Measurements from ENCODE around the gene COG2. TPM values are rescaled to one million over a fixed set of nuclear protein-coding genes. Genes with fewer than 3 reads are reported as not detected.

The COG2 gene
- total RNA-seq, 1 experiment from 2014 or later: 46.9 TPM

DNA sequence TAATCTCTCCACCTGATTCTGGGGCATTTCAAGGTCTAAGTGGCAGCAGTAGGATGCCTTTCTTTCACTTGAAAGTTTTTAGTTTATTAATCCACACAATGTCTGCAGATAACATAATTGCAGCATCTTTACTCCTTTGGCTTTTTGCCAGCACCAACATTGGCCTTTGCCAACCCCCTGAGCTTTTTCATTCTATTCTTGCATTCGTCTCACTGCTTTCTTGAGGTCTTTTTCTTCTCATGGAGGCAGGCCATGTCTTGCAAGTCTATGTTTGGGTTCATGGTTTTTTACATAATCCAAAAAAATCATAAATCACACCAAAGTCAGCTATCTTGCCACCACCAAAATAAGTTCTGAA is 30.4 kb upstream of the COG2 start:
- DNase-seq: no peak
- BruUV-seq (replicated peaks): no TSS peak
- H3K9me3 ChIP-seq: no peaks in the 10 kb centered on the region
- Mint-ChIP-seq H3K9me3 (ENCODE audit: unreplicated experiment) (no peaks in the 10 kb centered on the region), H3K27me3 (ENCODE audit: insufficient read depth, unreplicated experiment) (peaks cover 6% of the 10 kb centered on the region), H3K27ac (ENCODE audit: unreplicated experiment) (no peak overlapping the region), H3K36me3 (ENCODE audit: insufficient read depth, unreplicated experiment) (no peaks in the 10 kb centered on the region), H3K4me1 (ENCODE audit: low read depth, unreplicated experiment) (no peaks in the 10 kb centered on the region), H3K4me3 (ENCODE audit: unreplicated experiment) (no peak overlapping the region)
- TF ChIP-seq, protein P1, sequence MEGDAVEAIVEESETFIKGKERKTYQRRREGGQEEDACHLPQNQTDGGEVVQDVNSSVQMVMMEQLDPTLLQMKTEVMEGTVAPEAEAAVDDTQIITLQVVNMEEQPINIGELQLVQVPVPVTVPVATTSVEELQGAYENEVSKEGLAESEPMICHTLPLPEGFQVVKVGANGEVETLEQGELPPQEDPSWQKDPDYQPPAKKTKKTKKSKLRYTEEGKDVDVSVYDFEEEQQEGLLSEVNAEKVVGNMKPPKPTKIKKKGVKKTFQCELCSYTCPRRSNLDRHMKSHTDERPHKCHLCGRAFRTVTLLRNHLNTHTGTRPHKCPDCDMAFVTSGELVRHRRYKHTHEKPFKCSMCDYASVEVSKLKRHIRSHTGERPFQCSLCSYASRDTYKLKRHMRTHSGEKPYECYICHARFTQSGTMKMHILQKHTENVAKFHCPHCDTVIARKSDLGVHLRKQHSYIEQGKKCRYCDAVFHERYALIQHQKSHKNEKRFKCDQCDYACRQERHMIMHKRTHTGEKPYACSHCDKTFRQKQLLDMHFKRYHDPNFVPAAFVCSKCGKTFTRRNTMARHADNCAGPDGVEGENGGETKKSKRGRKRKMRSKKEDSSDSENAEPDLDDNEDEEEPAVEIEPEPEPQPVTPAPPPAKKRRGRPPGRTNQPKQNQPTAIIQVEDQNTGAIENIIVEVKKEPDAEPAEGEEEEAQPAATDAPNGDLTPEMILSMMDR (IDR thresholded peaks at IDR 0.05; ENCODE audit: insufficient read depth in 1 of 2, low read depth in 1 of 2, low read length in 1 of 2, severe bottlenecking in 1 of 2, unreplicated experiment in 1 of 2): no peak
- no peaks in the 10 kb centered on the region for H3K36me3 ChIP-seq (ENCODE audit: control insufficient read depth, insufficient read depth, low read length)
- POLR2A ChIA-PET: no interaction called here
- H3K4me1 ChIP-seq: no peaks in the 10 kb centered on the region
- H3K27me3 ChIP-seq (replicated peaks; ENCODE audit: control insufficient read depth, insufficient read depth, low read length): no peaks in the 10 kb centered on the region
- CTCF ChIA-PET: interaction anchor here (1.1 kb wide), 1 partner anchor 30 kb away, joined by 3 read pairs; no protein-coding TSS in a partner anchor
- intact Hi-C loops (cut with micrococcal nuclease; ENCODE audit: unreplicated experiment): no loop called here
- H3K4me3 ChIP-seq (ENCODE audit: low read depth, low read length): no peak overlapping the region

DNA sequence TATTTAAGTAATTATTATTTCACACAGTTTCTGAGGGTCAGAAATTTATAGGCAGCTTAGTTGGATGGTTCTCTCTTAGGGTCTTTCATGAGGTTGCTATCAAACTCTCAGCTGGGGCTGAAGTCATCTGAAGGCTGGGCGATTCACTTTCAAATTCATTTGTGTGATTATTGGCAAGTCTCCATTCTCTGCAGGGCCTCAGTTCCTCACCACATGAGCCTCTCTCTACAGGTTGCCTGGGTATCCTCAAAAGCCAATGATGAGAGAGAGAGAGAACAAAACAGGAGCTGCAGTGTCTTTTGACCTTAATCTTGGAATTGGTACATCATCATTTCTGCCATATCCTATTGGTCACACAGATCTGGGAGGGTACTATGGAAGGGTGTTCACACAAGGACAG is 29.6 kb upstream of the COG2 start:
- Mint-ChIP-seq H3K4me1 (ENCODE audit: low read depth, unreplicated experiment) (no peaks in the 10 kb centered on the region), H3K27ac (ENCODE audit: unreplicated experiment) (no peak overlapping the region), H3K4me3 (ENCODE audit: unreplicated experiment) (no peak overlapping the region), H3K27me3 (ENCODE audit: insufficient read depth, unreplicated experiment) (peaks cover 6% of the 10 kb centered on the region), H3K36me3 (ENCODE audit: insufficient read depth, unreplicated experiment) (no peaks in the 10 kb centered on the region), H3K9me3 (ENCODE audit: unreplicated experiment) (no peaks in the 10 kb centered on the region)
- H3K27me3 ChIP-seq (replicated peaks; ENCODE audit: control insufficient read depth, insufficient read depth, low read length): no peaks in the 10 kb centered on the region
- H3K4me3 ChIP-seq (ENCODE audit: low read depth, low read length): no peak overlapping the region
- CTCF ChIA-PET: no interaction called here
- BruUV-seq (replicated peaks): no TSS peak
- TF ChIP-seq, protein P1 (IDR thresholded peaks at IDR 0.05; ENCODE audit: insufficient read depth in 1 of 2, low read depth in 1 of 2, low read length in 1 of 2, severe bottlenecking in 1 of 2, unreplicated experiment in 1 of 2): no peak
- H3K4me1 ChIP-seq: no peaks in the 10 kb centered on the region
- DNase-seq: no peak
- intact Hi-C loops (cut with micrococcal nuclease; ENCODE audit: unreplicated experiment): no loop called here
- no peaks in the 10 kb centered on the region for H3K36me3 ChIP-seq (ENCODE audit: control insufficient read depth, insufficient read depth, low read length)
- POLR2A ChIA-PET: no interaction called here
- H3K9me3 ChIP-seq: no peaks in the 10 kb centered on the region

DNA sequence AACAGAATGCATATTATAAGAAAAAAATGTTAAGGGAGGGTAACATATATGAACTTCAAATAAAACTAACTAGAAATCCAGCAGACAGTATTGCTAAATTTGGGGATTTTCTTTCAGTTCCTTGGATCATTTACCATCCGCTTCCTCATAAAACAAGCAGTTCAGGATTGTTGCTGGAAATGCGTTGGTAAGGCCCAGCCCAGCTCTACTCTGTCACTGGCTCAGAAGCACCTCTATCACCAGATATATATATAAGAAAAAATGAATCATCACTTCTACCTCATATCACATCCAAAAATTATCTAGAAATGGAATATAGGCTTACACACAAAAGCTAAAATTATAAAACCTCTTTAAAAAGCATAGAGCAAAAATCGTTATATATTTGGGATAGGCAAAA is 28.2 kb upstream of the COG2 start:
- ChIA-PET POLR2A (no interaction called here), CTCF (no interaction called here)

More for the DNA sequence above, 28.2 kb upstream of the COG2 start:
- Histone ChIP-seq H3K4me1 (no peaks in the 10 kb centered on the region), H3K36me3 (ENCODE audit: control insufficient read depth, insufficient read depth, low read length) (no peaks in the 10 kb centered on the region), H3K9me3 (no peaks in the 10 kb centered on the region), H3K4me3 (ENCODE audit: low read depth, low read length) (no peak overlapping the region), H3K27me3 (replicated peaks; ENCODE audit: control insufficient read depth, insufficient read depth, low read length) (no peaks in the 10 kb centered on the region)
- no peak overlapping the region for H3K4me3 Mint-ChIP-seq (ENCODE audit: unreplicated experiment)
- no peak overlapping the region for H3K27ac Mint-ChIP-seq (ENCODE audit: unreplicated experiment)
- intact Hi-C loops (cut with micrococcal nuclease; ENCODE audit: unreplicated experiment): no loop called here
- no peak for DNase-seq
- BruUV-seq (replicated peaks): no TSS peak
- no peaks in the 10 kb centered on the region for H3K9me3 Mint-ChIP-seq (ENCODE audit: unreplicated experiment)
- TF ChIP-seq, protein P1 (IDR thresholded peaks at IDR 0.05; ENCODE audit: insufficient read depth in 1 of 2, low read depth in 1 of 2, low read length in 1 of 2, severe bottlenecking in 1 of 2, unreplicated experiment in 1 of 2): no peak
- no peaks in the 10 kb centered on the region for H3K4me1 Mint-ChIP-seq (ENCODE audit: low read depth, unreplicated experiment)
- H3K27me3 Mint-ChIP-seq (ENCODE audit: insufficient read depth, unreplicated experiment): peaks cover 9% of the 10 kb centered on the region
- no peaks in the 10 kb centered on the region for H3K36me3 Mint-ChIP-seq (ENCODE audit: insufficient read depth, unreplicated experiment)

Data from Caco-2 (cell line).